ENCODE measurements around the gene RBM14.
A peak's percentile ranks its signal among the peaks of the same experiment; 100 is the strongest.
"Not testable (repeated sequence)": the region's sequence is repeated elsewhere in the genome, so short reads cannot be mapped to it uniquely, and the experiment has no call there.

RBM14 gene

DNA sequence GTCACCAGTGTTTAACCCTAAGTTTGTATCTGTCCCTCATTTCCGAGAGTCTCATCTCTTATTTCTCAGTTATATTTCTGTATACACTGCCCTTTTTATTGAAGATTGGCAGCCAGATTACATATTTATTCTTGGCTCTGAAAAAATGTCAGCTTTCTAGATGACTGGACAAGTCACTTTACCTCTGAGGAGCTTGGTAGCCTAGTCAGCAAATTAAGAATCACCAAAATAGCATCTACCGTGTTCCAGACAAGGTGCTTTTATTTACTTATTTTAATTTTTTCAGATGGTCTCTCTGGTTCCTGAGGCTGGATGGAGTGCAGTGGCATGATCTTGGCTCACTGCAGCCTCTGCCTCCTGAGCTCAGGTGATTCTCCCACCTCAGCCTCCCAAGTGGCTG, 16.5 kb downstream of the RBM14 start:
- no peak for DNase-seq

DNA sequence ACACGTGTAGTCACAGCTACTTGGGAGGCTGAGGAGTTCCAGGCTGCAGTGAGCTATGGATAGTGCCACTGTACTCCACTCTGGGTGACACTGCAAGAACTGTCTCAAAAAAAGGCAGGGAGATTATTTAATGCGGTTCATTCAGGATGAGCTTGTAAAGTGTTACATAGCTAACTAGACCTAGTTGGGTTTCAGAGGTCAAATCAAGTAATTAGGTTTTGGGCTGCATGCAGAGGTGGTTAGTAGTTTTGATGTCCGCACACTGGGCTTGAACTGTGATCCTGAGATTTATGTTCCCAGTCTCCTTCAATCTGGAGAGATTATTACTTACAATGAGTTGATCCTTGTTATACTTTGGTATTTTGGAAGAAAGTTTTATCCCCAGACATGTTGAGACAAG, 20.0 kb downstream of the RBM14 start:
- no peak for DNase-seq

DNA sequence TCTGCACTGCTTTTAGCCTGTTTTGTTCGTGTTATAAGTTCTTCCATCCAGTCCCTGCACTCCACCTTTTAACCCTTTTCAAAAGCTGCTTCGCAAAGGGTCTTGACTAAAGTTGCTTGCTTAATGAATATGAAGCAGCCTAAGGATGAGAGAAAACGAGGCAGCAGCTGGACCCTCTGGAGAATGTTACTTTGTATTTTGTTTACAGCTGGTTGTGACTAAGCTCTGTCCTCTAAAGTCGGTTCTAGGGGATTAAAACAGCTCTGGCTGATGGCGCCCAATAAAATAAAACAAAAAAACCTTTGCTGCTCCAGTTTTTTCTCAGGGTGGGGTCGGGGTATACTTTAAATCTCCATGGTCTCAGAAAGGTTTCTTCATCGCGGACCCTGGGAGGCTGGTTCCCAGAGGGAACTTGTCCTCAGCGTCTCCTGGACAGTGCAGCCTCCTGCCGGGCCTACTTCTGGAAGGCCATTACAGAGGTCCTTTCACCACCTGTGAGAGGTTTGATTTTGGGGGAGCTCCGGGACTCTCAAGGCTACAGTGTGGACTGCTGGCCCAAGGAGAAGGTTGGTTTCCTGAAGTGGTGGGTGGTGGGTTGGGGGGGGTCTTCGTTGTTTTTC, 21.2 kb downstream of the RBM14 start:
- no peak for DNase-seq

DNA sequence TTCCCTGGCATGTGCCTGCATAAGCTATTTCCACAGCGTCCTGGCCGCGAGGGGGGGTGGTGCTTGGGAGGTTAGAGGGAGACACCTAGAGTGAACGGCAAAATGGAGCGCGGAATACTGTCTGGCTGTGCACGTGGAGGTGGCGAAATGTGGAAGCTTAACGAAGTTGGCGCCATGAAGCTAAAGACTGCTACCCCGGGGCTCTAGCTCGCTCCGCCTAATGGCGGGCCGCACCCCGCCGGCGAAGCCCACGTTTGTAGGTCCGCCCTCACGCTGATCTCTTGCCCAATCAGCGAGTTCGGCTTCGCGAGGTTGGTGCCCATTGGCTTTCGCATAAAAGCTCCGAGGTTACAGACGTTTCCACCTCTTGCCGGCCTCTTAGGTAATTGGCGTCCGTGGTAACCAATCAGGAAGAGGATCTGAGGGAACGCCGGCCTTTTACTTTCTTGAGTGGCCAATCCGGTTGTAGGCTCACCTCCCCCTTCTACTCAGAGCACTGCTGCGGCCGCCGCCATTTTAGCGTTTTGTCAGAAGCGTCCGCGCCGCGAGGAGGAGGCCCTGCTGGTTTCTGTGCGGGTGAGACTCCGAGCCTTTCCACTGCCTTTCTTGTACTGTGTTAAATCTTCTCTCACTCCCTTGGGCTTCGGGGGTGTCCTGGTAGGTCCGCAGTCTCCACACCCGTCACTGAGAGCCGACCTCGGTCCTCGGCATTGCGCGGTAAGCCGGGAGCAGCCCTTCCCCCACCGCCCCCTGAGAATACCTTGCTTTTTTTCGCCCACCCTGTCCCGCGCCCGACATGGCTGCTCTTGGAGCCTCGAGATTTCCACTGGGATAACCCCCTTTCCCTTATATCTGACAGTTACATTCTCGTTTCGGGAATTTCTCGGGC, 22.0 kb downstream of the RBM14 start, which contains the start of gene RBM4:
TSS of gene RBM4 (plus strand) at position 527 of the 889 bp plus-strand sequence. CDS start 1,009 bp downstream, outside the sequence.
- peak; percentile 100 for DNase-seq

DNA sequence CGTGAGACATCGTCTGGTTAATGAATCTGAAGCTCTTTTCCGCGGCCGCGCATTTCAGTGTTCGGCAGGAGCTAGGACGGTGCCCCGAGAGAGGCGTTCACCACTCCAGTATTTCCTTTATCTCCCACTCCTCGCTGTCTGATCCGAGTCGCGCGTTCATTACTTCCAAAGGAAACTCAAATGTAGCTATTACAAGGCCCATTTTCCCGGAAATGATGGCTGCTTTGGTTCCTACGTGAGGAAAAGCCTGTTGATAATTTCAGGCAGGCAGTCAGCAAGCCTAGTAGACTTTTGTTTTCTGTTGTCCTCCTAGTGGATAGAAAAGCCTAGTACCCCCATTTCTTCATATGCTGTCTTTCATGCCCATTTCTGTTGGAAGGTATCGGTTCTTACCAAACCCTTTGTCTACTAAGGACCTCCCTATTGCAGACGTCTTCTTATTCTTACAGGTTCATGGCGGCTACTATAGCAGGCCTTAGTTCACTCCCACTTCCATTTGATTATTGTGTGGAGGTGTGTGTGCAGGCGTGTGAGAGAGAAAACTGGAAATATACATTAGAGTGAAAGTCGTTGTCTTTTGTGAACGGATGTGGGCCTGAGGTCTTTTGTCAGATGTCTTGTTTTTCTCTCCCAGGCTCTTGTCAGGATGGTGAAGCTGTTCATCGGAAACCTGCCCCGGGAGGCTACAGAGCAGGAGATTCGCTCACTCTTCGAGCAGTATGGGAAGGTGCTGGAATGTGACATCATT, 22.8 kb downstream of the RBM14 start:
- DNase-seq = peak; percentile 28

DNA sequence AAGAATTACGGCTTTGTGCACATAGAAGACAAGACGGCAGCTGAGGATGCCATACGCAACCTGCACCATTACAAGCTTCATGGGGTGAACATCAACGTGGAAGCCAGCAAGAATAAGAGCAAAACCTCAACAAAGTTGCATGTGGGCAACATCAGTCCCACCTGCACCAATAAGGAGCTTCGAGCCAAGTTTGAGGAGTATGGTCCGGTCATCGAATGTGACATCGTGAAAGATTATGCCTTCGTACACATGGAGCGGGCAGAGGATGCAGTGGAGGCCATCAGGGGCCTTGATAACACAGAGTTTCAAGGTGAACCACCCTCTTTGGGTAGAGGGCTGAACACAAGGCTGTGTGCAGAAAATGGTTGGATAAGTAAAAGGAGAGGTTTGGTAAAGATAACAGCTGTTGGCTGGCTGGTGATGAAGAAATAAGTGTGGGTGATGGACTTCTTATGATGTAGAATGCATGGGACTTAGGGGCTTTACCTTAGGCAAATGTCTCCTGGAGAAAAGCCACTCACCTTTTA, 23.4 kb downstream of the RBM14 start:
- DNase-seq = not testable (repeated sequence)

DNA sequence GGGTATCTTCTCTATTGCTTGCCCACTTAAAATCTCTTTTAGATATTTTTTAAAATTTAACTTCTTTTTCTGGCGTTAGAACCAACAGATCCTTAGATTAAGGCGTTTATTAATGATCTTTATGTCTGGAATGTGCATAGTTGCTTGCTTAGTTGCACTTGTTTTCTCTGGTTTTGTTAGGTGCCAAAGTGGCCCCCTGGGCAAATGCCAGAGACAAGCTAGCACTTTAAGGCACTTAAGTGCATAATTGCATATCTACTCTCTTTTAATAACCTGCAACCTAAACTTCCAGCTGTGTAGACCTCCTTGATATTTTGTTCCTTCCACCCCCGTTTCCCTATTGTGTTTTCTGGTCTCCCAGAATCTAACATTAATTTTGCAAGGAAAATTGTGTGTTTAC, 25.4 kb downstream of the RBM14 start:
- peak; percentile 22 for DNase-seq

DNA sequence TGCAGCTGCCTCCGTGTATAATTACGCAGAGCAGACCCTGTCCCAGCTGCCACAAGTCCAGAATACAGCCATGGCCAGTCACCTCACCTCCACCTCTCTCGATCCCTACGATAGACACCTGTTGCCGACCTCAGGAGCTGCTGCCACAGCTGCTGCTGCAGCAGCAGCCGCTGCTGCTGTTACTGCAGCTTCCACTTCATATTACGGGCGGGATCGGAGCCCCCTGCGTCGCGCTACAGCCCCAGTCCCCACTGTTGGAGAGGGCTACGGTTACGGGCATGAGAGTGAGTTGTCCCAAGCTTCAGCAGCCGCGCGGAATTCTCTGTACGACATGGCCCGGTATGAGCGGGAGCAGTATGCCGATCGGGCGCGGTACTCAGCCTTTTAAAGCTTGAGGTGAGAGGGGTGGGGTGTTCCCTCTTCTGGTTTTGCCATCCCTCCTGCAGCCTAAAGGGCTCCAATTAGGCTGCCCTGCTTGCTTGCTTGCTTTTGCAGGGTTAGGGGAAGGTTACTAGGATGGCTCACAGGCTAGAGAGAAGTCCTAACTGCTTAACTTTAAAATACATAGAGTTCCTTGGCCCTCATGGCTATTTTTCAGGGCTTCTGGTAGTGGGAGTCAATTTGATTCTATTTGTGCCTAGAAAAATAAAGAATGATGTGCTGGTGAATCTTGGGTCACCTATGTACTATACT, 27.5 kb downstream of the RBM14 start:
- DNase-seq = no peak

DNA sequence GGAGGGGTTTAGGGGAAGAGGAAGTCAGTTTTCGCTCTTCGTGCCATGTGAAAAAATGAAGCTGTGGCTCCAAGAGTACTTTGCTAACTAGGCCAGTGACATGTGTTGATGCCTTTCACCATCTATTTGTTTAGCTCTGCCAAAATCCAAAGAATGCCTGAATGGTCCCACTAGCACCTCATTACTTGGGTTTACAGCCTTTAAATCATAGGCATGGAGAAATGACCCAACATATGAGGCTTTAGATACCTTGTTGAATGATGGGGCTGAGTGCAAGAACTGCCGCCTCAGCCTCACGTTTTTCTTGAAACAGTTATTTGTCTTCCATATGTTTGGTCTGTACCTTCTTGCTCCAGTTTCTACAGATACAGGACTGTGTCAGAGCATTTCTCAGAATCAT, 30.4 kb downstream of the RBM14 start:
- DNase-seq = no peak

DNA sequence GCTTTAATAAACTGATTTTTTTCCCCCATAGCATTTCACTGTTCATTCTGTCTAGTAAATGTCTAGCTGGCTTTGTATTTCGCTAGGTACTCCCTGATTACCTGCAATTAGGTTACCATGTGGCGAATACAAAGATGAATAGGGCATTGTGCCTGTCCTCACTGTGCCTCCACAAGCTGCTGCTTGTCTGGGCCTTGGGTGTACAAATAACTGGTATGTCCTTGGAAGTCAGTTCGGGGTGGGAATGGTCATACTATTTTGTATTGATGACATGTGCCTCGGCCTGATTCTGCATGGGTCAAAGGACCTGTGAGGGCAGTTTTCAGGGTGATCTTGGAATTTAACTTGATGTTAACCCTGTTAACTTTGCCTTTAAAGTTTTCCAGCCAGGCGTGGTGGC, 33.5 kb downstream of the RBM14 start:
- no peak for DNase-seq

DNA sequence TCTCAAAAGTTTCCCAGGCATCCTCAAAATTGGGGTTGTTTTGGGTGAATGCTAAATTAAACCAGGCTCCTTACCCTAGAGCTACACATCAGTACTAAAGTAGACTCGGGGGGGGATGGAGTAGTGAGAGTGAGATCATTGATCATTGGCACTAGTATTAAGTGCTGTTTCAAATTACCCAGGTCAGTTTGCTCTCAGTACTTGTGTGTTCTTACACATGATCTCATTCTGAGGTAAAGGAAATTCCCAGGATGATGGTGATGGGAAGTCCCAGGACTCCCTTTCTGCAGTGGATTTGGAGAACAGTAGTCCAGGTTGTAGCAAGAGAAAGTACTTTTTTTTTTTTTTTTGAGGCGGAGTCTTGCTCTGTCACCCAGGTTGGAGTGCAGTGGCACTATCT, 34.6 kb downstream of the RBM14 start:
- DNase-seq = peak; percentile 35

DNA sequence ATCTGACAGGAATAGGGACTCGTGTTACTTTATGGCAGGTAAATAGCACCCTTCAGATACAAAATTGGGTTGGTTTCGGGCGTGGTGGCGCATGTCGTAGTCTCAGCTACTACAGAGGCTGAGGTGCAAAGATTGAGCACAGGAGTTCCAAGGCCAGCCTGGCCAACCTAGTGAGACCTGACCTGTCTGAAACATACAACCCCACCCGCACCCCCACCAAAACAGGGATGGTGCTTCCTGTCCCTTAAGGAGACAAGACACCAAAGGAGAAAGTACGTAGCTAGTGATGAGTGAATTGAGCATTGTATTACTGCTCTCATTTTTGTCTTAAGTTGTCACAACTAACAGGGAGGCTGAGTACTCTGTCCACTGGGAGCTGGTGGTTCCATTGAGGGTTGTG, 36.2 kb downstream of the RBM14 start:
- DNase-seq = no peak

DNA sequence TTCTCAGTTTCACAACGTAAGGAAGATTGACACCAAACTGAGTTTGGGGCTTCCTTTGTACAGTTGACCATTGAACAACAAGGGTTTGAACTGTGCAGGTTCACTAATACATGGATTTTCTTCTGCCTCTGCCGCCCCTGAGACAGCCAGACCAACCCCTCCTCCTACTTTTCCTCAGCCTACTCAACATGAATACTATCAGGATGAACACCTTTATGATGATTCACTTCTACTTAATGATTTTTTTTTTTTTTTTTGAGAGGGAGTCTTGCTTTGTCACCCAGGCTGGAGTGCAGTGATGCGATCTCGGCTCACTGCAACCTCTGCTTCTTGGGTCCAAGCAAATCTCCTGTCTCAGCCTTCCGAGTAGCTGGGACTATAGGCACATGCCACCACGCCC, 36.7 kb downstream of the RBM14 start:
- no peak for DNase-seq

DNA sequence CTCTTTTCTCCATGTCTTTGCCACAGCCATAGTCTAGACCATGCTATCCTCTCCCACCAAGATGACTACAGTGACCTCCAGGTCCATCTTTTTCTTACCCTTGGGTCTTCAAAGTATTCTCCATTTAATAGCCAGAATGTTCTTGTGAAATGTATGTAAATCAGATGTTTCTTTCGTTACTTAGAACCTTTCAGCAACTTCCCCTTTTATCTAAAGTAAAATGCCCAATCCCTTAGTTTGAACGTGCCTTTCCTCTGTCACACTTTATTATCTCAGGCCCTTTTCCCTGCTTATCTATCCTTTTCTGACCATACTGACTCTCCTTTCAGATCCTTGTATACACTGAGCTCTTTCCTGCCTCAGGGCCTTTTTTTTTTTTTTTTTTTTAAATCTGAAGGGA, 43.3 kb downstream of the RBM14 start:
- DNase-seq = no peak

DNA sequence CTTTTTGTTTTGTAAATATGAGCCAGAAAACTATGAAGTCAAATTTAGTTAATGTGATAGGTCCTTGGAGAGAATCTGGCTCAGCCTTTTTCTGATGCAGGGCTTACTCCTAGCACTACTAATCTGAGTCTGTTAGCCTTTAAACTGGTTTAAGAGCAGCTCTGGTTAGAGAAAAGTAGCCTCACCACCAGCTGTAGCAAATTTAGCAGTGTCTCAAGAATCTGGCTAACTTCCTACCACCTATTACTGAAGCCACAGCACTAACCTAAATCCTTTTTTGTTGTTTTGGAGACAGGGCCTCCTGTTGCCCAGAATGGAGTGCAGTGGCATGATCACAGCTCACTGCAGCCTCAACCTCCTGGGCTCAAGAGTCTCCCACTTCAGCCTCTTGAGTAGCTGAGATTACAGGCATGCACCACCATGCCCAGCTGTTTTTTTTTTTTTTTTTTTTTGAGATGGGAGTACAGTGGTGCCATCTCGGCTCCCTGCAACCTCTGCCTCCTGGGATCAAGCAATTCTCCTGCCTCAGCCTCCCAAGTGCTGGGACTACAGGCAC, 47.4 kb downstream of the RBM14 start:
- no peak for DNase-seq

DNA sequence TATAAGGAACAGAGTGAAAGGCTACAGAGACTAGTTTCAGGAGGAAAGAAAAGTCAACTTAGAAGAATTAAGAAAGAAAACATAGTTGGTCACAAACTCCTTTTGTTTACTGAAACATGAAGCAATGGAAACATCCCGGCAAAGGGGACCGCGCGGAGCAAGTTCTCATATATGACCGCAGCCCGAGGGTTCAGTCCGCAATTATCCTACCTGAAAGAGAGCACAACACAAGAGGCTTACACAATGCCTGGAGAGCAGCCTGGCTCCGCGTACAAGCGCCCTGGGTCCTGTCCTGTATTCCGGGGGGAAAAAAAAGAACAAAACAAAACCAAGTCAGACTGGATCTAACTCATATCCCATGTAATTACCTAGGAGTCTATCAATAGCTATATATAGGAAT, 48.9 kb downstream of the RBM14 start:
- DNase-seq = no peak

DNA sequence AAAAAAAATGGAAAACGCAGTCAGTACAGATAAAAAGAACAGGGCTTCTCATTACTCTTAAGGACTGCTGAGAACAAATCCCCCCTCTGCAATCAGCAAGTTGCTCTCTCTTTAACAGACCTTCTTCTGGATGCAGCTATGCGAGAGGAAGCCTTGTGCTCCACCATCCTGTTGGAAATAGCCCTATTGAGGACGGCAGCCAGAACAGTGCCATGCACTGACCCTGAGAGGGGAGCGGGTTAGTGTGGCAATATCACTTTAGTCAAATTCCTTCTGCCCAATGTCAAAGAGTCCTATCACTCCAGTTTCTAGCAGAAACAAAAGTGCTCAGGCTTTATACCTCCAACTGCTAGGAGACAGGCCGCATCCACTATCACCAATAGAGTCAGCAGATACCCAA, 54.4 kb downstream of the RBM14 start:
- DNase-seq = no peak

DNA sequence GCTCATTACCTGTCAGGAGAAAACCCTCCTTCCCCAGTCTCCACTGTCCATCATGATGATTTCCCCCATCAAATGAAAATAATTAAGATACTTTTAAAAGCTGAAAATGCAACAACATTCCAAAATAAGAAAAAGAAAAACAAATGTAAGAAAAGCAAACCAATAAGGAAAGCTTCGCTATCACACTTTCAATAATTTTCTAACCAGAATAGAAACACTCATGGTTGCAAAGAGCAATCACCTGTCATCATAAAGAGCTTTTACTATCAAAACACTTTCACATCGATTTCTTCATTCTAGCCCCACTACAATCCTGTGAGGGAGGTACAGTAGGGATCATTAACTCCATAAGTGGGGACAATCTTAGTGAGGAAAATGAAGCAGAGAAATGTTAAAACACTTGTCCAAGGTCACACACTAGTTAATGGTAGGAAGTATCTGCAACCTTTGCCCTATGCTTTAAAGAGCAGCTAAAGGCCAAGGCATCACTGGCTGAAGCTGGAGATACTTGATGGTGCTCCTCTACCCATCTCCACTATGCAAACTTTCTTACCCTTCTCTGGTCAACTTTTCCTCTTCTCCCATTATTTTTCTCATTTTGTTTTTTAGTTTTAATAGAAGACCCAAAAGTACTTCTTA, 58.7 kb downstream of the RBM14 start:
- DNase-seq = no peak

DNA sequence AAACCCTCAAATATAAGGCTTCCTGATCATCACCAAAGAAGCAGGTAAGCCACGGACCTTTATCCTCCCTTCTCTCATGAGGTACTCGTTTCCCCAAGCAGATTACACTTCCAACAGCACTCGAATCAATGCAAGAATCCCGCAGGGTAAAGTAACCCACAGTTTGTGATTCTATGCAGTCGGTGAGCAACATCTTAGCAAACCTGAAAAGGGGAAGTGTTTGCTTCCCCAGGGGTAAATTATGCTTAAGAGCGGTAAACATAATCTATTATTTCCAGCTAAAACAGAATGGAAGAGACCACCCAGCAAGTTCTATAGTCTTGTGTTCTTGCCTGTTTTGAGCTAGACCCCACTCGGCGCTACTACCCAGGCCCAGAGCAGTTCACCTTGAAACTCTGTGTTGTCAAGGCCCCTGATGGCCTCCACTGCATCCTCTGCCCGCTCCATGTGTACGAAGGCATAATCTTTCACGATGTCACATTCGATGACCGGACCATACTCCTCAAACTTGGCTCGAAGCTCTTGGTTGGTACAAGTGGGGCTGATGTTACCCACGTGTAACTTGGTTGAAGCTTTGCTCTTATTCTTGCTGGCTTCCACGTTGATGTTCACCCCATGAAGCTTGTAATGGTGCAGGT, 60.0 kb downstream of the RBM14 start:
- DNase-seq = no peak

All from fibroblast of skin of abdomen (primary cell).